Mucosa of descending colon (tissue), 3 donors: ENCODE measurements around the gene HBS1L. TPM values are rescaled to one million over a fixed set of nuclear protein-coding genes. Genes with fewer than 3 reads are reported as not detected.

Source experiments
- ATAC-seq: fragments of 200-7000 bp; cut with Tn5 transposase; one replicate; pipeline ENCODE4 v1.9.1; 2020; ENCODE audit warnings: mild to moderate bottlenecking, moderate library complexity
- DNase-seq, 3 donors: peaks; one replicate each; pipeline ENCODE4 v3.0.0-alpha.2; 2020
- H3K36me3 ChIP-seq: fragments of 200-600 bp; one replicate; pipeline ENCODE4 v1.8.0; 2021; ENCODE audit warnings: low read depth, mild to moderate bottlenecking
- H3K4me1 ChIP-seq: fragments of 200-600 bp; one replicate; pipeline ENCODE4 v1.8.0; 2021; ENCODE audit warnings: low read depth, mild to moderate bottlenecking
- H3K4me3 ChIP-seq: fragments of 200-600 bp; one replicate; pipeline ENCODE4 v1.8.0; 2021; ENCODE audit warnings: mild to moderate bottlenecking
- H3K9me3 ChIP-seq: fragments of 200-600 bp; one replicate; pipeline ENCODE4 v1.8.0; 2021; ENCODE audit warnings: mild to moderate bottlenecking
- intact Hi-C, 2 donors: fragments of 100-400 bp; cut with DNase I in 1 of 2; cut with micrococcal nuclease in 1 of 2; formaldehyde crosslinking; loops; one replicate each; pipeline versions ENCODE4 v1.11.0 to v1.11.1; 2022; cut with DNase I, micrococcal nuclease
- total RNA-seq, 3 donors: library from RNA; stranded (reverse); fragmentation: NEBNext Ultra II Directional in 2 of 3; extraction: Animal tissue kit (Norgen Biotek cat#: 25700) in 2 of 3; gene quantifications; one replicate each; pipeline versions ENCODE4 v1.2.1 to v1.2.4, GENCODE V29; 2021 to 2023
- TF ChIP-seq, protein P1 (sequence below): fragments of 200-600 bp; IDR thresholded peaks from one replicate; pipeline ENCODE4 v1.8.0; 2022; ENCODE audit warnings: antibody characterized with exemption, mild to moderate bottlenecking
- donor health status: DM: no; HTN: no; CAD: no; lungs with moderate emphysema.
- donor health status: DM: no; HTN: no; CAD: no.
- donor health status: DM: no; HTN: yes; CAD: no.

The HBS1L gene
- total RNA-seq, 3 donors from 2014 or later: 43.0 to 68.6 (median 51.3) TPM

DNA sequence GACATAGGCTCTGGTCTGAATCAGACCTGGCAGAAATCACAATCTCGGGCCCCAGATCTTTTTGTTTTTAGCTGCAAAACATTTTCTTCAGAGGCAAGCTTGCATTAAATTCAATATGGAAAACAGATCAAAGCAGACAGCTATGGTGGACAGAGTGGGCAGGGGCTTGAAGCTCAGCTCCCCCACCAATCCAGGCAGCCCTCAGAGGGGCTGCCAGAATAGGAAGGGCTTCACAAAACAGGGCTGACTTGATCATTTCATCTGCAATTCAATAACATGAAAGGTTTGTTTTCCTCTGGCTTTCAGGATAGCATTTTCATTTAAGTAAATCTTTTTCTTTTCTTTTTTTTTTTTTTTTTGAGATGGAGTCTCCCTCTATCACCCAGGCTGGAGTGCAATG, 55.5 kb downstream of the HBS1L start:
- Histone ChIP-seq H3K4me1 (no peaks in the 10 kb centered on the region), H3K9me3 (no peaks in the 10 kb centered on the region), H3K4me3 (no peak overlapping the region), H3K36me3 (no peaks in the 10 kb centered on the region)
- no peak for ATAC-seq
- intact Hi-C loops: no loop called here
- DNase-seq: no peak
- TF ChIP-seq, protein P1, sequence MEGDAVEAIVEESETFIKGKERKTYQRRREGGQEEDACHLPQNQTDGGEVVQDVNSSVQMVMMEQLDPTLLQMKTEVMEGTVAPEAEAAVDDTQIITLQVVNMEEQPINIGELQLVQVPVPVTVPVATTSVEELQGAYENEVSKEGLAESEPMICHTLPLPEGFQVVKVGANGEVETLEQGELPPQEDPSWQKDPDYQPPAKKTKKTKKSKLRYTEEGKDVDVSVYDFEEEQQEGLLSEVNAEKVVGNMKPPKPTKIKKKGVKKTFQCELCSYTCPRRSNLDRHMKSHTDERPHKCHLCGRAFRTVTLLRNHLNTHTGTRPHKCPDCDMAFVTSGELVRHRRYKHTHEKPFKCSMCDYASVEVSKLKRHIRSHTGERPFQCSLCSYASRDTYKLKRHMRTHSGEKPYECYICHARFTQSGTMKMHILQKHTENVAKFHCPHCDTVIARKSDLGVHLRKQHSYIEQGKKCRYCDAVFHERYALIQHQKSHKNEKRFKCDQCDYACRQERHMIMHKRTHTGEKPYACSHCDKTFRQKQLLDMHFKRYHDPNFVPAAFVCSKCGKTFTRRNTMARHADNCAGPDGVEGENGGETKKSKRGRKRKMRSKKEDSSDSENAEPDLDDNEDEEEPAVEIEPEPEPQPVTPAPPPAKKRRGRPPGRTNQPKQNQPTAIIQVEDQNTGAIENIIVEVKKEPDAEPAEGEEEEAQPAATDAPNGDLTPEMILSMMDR: no peak

DNA sequence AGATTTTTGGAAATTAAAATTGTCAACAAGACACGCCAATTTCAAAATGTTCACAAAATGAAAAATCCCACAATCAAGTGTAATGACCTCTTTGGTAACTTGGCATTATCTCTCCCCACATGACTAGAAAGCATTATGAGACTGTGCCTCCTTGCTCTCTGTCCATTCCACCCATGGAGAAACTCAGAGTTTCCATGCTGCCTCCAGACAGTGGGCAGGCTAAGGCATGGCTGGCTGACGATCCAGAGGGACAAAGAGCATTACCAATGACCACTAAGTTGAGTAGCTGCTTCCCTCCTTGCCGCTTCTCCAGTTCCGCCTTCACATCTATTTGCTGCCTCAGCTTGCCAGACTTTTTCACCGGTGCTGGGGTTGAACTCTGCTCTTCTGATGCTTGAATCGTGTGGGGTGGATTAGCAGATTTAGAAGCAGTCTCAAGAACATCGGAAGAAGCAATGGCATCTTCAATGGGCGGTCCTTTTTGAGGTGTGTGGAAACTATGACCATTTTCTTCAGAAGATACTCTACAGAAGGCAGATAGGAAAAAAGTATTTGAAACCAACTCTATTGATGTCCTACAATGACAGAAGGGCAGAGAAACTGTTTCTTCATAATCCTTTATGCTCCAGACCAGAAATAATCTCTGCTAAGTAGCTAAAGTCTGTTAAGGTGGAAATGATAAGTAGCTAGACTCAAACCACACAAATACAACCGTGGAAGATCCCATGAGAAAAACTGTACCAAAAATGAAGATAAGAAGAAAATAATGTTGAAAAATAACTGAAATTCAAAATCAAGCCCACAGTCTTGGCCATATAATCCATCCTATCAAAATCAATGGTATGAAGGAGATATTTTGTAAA, 57.3 kb downstream of the HBS1L start:
- intact Hi-C loops: no loop called here
- TF ChIP-seq, protein P1: no peak
- Histone ChIP-seq H3K9me3 (no peaks in the 10 kb centered on the region), H3K4me3 (no peak overlapping the region), H3K36me3 (no peaks in the 10 kb centered on the region), H3K4me1 (no peaks in the 10 kb centered on the region)
- ATAC-seq (no peak), DNase-seq (no peak)

DNA sequence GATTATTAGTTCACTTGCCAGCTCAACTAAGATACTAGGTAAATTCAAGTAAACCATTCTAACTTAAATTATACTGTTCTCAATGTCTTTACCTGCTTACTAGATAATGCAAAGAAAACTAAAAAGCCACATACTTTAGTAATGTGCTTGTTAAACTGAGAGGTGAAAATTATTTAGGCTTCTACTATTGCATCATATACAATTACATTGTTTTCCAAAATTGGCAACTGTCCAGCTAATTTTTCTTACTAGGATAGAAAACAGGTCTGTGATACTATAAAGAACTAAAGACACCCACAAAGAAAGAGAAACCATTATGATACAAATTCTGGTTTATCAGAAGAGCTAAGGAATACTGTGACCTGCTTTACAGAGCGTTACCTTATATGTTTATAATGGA, 59.1 kb downstream of the HBS1L start:
- Histone ChIP-seq H3K4me1 (no peaks in the 10 kb centered on the region), H3K4me3 (no peak overlapping the region), H3K9me3 (no peaks in the 10 kb centered on the region), H3K36me3 (no peaks in the 10 kb centered on the region)
- DNase-seq (no peak), ATAC-seq (no peak)
- TF ChIP-seq, protein P1: no peak
- intact Hi-C loops: no loop called here

DNA sequence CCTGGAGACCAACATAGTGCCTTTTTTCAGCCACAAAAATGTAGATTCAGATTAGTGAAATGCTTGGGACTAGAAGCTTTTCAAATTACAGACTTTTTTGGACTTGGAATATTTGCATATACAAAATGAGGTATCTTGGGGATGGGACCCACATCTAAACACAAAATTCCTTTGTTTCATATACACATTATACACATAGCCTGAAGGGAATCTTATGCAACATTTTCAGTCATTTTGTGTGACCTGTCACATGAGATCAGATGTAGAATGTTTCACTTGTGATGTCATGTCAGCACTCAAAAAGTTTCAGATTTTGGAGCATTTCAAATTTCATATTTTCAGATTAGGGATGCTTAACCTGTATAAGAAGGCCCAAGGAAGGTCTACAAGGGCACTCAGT, 60.2 kb downstream of the HBS1L start:
- Histone ChIP-seq H3K4me3 (no peak overlapping the region), H3K9me3 (no peaks in the 10 kb centered on the region), H3K36me3 (no peaks in the 10 kb centered on the region), H3K4me1 (no peaks in the 10 kb centered on the region)
- ATAC-seq (no peak), DNase-seq (no peak)
- intact Hi-C loops: no loop called here
- TF ChIP-seq, protein P1: no peak

DNA sequence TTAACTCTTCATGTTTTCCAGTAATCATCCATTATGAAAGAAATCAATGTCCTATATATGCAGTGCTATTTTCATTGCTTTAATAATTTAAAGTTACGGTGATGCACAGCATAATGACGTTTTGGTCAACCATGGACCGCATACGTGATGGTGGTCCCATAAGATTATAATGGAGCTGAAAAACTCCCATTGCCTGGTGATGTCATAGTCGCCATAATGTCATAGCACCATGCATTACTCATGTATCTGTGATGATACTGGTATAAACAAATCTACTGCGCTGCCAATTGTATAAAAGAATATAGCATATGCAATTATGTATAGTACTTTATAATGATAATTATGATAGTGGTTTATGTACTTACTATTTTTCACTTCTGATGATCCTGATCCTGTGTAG, 62.5 kb downstream of the HBS1L start:
- no peaks in the 10 kb centered on the region for H3K4me1 ChIP-seq
- TF ChIP-seq, protein P1: no peak
- no peaks in the 10 kb centered on the region for H3K36me3 ChIP-seq
- ATAC-seq: no peak
- no peaks in the 10 kb centered on the region for H3K9me3 ChIP-seq
- intact Hi-C loops: no loop called here
- no peak for DNase-seq
- H3K4me3 ChIP-seq: no peak overlapping the region
